T-helper 2 cell treated with Interferon-gamma antibody and Interleukin-4, amounts not matched to agents 5 μg/mL and 100 μg/mL, for 36 hours (primary cell): Measurements from ENCODE around the gene GJA3.
A peak's percentile ranks its signal among the peaks of the same experiment; 100 is the strongest.
"Not testable (repeated sequence)": the region's sequence is repeated elsewhere in the genome, so short reads cannot be mapped to it uniquely, and the experiment has no call there.

Source experiments
- DNase-seq: peaks from one replicate; pipeline ENCODE4 v3.0.0; 2021; ENCODE audit warnings: low spot score
- H3K27ac Mint-ChIP-seq: one replicate; pipeline ENCODE4 v1.8.0; 2021; ENCODE audit warnings: mild to moderate bottlenecking, mixed read lengths
- H3K27me3 Mint-ChIP-seq: one replicate; pipeline ENCODE4 v1.8.0; 2021; ENCODE audit warnings: low read depth, mixed read lengths
- H3K36me3 Mint-ChIP-seq: one replicate; pipeline ENCODE4 v1.8.0; 2021; ENCODE audit warnings: low read depth, mixed read lengths
- H3K4me1 Mint-ChIP-seq: one replicate; pipeline ENCODE4 v1.8.0; 2021; ENCODE audit warnings: low read depth, mixed read lengths
- H3K4me3 Mint-ChIP-seq: one replicate; pipeline ENCODE4 v1.8.0; 2022; ENCODE audit warnings: mild to moderate bottlenecking, moderate library complexity, mixed read lengths
- H3K9me3 Mint-ChIP-seq: one replicate; pipeline ENCODE4 v1.8.0; 2021; ENCODE audit warnings: mixed read lengths

GJA3 gene

DNA sequence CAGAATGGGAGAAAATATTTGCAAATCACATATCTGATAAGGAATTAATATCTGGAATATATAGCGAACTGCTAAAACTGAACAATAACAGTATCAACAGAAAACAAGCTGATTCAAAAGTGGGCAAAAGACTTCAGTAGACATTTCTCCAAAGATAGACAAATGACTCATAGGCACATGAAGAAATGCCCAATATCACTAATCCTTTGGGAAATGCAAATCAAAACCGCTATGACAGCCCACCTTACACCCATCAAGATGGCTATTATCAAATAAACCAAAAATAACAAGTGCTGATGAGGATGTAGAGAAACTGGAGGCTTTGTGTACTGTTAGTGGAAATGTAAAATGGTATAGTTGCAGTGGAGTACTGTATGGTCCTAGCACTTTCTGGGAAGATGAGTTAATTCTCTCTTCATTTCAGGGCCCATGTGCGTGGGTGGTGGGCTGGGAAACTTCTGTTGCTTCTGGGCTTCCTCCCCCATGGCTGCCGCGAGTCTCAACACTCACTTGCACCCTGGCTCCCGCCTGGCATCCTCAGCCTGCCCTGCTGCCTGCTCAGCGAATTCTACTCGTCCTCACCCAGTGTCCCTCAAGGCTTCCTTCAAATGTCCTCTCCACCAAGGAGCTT is 12.4 kb upstream of the GJA3 start:
- no peaks in the 10 kb centered on the region for H3K36me3 Mint-ChIP-seq
- no peak for DNase-seq
- no peak overlapping the region for H3K27ac Mint-ChIP-seq
- no peaks in the 10 kb centered on the region for H3K9me3 Mint-ChIP-seq
- H3K27me3 Mint-ChIP-seq, result peaks cover 60% of the 10 kb centered on the region
- no peak overlapping the region for H3K4me3 Mint-ChIP-seq
- H3K4me1 Mint-ChIP-seq, result peaks cover 10% of the 10 kb centered on the region

DNA sequence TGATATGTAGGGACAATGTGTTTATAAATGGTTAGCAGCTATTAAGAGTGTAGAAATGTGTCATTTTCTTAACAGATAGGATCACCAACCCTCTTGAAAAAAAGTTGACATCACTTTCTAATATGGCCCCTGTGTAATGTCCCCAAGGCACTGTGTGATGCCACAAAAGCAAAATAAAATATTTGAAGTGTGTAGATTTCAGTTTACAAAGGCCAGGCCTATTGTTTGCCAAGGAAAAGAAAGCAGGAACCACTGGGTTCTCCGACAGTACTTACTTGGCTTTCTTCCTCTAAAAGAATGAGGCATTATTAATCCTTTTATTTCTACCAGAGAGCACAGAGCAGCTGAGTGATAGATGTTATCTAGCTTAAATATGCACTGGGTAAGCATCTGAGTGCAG is 10.5 kb upstream of the GJA3 start:
- Mint-ChIP-seq H3K27me3 (peaks cover 66% of the 10 kb centered on the region), H3K4me3 (no peak overlapping the region), H3K4me1 (peaks cover 10% of the 10 kb centered on the region), H3K36me3 (no peaks in the 10 kb centered on the region), H3K27ac (no peak overlapping the region), H3K9me3 (no peaks in the 10 kb centered on the region)
- no peak for DNase-seq

DNA sequence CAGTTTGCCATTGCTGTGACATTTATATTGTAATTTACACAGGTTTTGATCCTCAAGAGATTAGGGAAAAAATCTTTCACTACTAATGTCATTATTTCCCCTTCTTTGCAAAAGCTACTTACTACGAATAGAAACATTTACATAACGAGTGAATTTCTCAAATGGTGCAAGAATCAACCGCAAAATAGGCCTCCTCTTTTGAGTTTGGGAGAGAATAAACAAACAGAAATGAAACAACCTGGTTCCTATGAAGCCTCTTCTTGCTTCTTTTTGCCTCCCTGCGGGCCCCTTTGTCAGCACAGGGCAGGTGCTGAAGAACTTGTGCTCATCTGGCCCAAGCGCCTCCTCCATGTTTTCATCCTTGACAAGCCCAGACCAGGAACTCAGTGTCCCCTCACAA is 10.1 kb upstream of the GJA3 start:
- Mint-ChIP-seq H3K4me1 (peaks cover 10% of the 10 kb centered on the region), H3K27me3 (peaks cover 65% of the 10 kb centered on the region)

DNA sequence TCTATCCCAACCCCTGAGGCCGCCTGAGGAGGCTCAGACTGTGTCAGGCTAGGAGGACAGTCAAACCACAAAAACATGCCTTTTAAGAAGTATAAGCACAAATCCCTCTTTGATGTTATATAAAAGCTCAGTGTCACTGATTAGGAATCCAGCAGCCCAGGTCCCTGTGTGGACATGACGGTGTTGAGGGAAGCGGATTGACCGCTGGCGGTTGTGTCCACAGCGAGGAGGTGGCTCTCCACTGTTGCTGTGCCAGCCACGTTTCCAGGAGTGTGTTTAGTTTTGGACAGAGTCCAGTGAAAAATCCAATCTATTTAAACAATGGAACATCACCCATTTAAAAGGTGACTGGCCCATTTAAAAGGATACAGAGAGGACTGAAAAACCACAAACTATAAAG is 7.5 kb upstream of the GJA3 start:
- no peaks in the 10 kb centered on the region for H3K9me3 Mint-ChIP-seq
- no peak overlapping the region for H3K4me3 Mint-ChIP-seq
- peaks cover 50% of the 10 kb centered on the region for H3K27me3 Mint-ChIP-seq
- no peak for DNase-seq
- no peaks in the 10 kb centered on the region for H3K36me3 Mint-ChIP-seq
- H3K4me1 Mint-ChIP-seq, result peaks cover 2% of the 10 kb centered on the region
- H3K27ac Mint-ChIP-seq, result no peak overlapping the region

More for the DNA sequence above, 10.1 kb upstream of the GJA3 start:
- Mint-ChIP-seq H3K36me3 (no peaks in the 10 kb centered on the region), H3K9me3 (no peaks in the 10 kb centered on the region), H3K27ac (no peak overlapping the region), H3K4me3 (no peak overlapping the region)
- no peak for DNase-seq

DNA sequence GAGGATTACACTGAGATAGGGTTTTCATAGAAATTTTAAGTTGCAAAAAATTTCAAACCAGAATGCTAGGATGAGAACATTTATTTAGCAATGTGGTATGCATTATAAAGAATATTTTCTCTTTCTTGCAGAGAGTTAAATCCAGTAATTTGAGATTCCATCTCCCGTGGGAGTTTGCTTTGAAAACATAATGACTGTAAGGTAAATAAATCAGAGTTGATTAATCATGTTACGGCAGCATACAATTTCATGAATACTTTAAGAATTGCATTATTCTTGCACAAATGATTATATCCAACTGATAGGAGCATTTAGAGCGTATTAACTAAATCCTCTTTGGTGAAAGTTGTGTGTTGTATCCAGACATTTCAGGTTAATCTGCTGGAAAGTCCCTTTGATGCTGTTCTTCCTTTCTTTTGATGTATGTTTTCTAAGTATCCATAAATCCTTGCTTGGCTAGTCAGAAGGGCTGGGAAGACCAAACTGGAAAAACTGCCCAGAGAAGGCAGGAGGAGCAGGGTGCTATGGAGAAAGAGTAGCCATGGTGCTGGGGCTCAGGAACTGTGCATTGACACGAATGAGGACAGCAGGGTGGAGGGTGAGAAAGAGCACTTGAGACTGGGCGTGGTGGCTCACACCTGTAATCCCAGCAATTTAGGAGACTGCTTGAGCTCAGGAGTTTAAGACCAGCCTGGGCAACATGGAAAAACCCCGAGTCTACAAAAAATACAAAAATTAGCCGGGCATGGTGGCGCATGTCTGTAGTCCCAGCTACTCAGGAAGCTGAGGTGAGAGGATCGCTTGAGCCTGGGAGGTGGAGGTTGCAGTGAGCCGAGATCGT is 4.8 kb upstream of the GJA3 start:
- Mint-ChIP-seq H3K4me1 (peaks cover 8% of the 10 kb centered on the region), H3K4me3 (no peak overlapping the region), H3K27ac (no peak overlapping the region), H3K36me3 (no peaks in the 10 kb centered on the region), H3K27me3 (peaks cover 57% of the 10 kb centered on the region), H3K9me3 (no peaks in the 10 kb centered on the region)
- DNase-seq, result no peak

DNA sequence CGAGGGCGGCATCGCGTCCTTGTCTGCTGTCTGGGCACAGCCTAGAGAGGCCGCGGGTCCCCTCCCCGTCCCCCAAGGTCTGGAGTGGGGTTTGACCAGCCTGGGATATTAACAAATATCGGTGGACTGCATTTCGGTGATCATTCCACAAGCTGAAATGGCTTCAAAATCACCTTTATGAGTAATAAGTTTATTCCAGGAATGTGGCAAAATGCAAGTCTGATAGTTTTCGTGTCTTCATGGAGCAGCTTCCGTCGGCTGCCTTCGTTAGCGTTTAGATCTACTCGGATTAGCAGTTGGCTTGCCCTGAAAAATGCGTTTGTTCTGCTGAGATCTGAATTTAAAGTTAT is 1.1 kb upstream of the GJA3 start:
- Mint-ChIP-seq H3K36me3 (peaks cover 2% of the 10 kb centered on the region), H3K9me3 (no peaks in the 10 kb centered on the region), H3K4me3 (peak overlapping the region; percentile 78), H3K27me3 (peaks cover 59% of the 10 kb centered on the region), H3K27ac (no peak overlapping the region), H3K4me1 (peaks cover 16% of the 10 kb centered on the region)
- DNase-seq, result no peak

DNA sequence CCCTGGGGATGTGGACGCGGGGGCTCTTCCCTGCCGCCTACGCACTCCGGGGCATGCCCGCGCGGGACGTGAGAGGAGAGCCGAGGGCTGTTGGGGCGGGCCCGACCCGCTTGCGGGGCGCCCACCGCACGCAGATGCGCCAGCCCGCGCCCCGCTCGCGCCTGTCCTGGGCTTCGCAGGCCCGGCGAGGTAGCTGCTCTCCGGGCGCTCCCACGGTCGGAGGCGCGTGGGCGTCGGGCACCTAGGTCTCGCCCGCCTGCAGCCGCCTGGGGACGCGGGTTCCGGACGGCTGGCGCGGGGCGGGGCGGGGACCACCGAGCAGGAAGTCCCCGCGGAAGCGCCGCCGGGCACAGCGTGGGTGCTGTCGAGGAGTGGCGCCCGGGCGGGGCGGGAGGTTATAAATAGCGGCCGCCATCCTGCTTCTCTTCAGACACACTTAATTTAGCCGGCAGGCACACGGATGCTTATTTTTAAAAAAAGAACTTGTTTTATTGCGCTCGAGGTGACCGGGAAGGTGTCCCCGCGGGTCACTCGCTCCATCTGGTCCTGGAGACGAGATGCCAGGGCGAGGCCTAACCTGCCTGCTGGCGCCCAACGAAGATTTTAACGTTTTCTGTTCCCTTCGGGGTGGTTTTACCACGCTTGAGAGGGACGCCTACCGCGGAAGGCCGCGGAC is 561 bp upstream of the GJA3 start:
- Mint-ChIP-seq H3K9me3 (no peaks in the 10 kb centered on the region), H3K27me3 (peaks cover 59% of the 10 kb centered on the region), H3K27ac (no peak overlapping the region), H3K4me3 (peak overlapping the region; percentile 78), H3K4me1 (peaks cover 16% of the 10 kb centered on the region), H3K36me3 (peaks cover 2% of the 10 kb centered on the region)
- DNase-seq, result peak; percentile 63

DNA sequence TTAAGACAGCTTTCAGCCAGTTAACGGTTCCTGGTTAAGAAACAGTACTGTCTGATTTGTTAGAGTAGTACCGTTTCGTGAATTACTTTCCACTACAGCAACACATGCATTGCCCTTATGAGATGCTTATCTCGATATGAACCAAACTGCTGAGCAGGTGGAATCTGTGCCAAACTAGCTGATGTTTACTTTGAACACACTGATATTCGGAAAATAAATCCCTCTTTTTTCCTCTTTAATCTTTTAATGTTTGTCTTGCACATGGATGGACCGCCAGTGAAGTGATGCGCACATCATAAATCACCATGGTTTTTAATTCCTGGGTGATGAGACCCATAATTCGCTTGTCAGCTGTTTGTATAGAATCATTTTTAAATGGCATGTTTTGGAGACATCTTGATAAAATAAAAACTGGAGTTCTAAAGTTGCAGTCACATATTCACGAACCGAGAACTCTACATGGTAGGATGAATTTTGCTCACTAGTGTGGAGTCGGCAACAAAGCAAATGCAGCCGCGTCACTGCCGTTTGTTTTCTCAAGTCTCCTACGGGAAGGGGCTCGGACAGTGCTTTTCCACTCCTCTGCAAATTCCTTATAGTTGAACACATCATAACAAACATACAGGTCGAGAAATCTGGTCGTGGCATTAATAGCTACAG is 1.1 kb downstream of the GJA3 start:
- DNase-seq, result no peak
- Mint-ChIP-seq H3K27me3 (peaks cover 57% of the 10 kb centered on the region), H3K4me1 (peaks cover 16% of the 10 kb centered on the region), H3K36me3 (peaks cover 2% of the 10 kb centered on the region), H3K9me3 (no peaks in the 10 kb centered on the region), H3K4me3 (peak overlapping the region; percentile 90), H3K27ac (peak overlapping the region; percentile 49)

DNA sequence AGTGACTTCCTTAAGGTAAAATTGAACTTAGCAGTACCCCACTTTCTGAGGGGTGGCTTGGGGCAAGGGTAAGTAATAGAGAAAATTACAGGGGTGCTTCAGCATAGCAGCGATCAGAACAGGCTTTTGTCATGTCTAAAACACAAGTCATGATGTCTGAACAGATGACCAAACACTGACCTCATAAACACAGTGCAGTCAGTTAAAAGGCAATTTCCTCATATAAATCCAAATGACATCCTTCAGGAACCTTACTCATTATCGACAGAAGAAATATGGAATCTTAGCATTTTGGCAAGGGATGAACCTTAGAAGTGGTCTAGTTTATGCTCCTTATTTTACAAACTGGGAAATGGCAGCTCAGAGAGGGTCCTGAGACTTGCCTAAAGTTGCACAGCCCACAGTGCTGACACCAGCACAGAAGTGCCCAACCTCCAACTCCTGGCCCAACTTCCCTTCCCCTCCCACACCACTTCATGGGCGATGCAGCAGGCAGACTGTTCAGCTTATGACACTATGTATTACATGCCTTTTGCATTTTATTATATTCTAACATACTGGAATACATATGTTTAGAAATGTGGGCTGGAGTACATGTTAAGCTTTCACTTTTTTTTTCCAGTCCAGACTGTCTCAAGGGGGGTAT is 3.6 kb downstream of the GJA3 start:
- Mint-ChIP-seq H3K4me1 (peaks cover 11% of the 10 kb centered on the region), H3K36me3 (peaks cover 2% of the 10 kb centered on the region), H3K27me3 (peaks cover 60% of the 10 kb centered on the region), H3K27ac (no peak overlapping the region), H3K4me3 (no peak overlapping the region), H3K9me3 (no peaks in the 10 kb centered on the region)
- no peak for DNase-seq

DNA sequence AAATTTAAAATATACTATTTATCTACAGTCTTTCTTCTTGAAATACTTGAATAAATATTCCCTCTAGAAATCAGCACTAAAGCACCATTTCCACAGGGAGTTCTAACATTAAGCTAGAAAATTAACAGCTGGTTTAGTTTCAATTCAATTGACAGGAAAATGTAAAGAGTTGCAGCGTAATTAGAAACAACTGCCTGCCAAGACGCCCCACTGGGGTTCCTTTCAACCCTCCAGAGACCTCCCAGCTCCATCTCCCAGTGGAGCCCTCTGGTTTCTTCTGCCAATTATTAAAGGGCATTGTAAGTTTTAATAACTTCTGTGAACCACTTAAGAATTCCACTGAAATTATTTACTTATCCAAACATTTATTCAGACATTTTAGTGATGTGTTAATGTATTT is 4.2 kb downstream of the GJA3 start:
- H3K27me3 Mint-ChIP-seq, result peaks cover 57% of the 10 kb centered on the region
- H3K4me1 Mint-ChIP-seq, result peaks cover 11% of the 10 kb centered on the region
- no peak overlapping the region for H3K27ac Mint-ChIP-seq
- H3K36me3 Mint-ChIP-seq, result peaks cover 2% of the 10 kb centered on the region
- H3K4me3 Mint-ChIP-seq, result no peak overlapping the region
- H3K9me3 Mint-ChIP-seq, result no peaks in the 10 kb centered on the region
- no peak for DNase-seq

DNA sequence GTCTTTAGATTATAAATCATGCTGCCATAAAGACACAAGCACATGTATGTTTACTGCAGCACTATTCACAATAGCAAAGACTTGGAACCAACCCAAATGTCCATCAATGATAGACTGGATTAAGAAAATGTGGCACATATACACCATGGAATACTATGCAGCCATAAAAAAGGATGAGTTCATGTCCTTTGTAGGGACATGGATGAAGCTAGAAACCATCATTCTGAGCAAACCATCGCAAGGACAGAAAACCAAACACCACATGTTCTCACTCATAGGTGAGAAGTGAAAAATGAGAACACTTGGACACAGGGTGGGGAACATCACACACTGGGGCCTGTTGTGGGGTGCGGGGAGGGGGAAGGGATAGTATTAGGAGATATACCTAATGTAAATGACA is 7.6 kb downstream of the GJA3 start:
- H3K9me3 Mint-ChIP-seq, H3K4me1 Mint-ChIP-seq: not testable (repeated sequence)
- peaks cover 59% of the 10 kb centered on the region for H3K27me3 Mint-ChIP-seq

DNA sequence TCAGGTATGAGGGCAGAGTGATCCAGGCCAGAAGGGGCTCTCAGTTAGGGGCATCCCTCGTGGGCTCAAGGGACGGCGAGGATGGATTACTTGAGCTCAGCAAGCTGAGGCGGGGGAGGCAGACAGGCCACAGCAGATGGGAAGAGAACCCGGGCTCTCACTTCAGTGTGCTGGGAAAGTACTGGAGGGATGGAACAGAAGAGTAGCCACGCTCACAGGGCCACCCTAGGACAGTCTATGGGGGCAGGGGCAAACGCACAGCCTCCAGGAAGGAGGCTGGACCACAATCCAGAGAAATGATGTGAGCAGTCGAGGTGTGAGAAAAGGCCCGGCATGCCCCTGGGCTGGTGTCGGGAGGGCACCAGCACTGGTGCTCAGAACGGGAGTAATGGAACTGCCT is 9.2 kb downstream of the GJA3 start:
- Mint-ChIP-seq H3K36me3 (no peaks in the 10 kb centered on the region), H3K9me3 (no peaks in the 10 kb centered on the region), H3K4me3 (no peak overlapping the region), H3K27ac (no peak overlapping the region), H3K27me3 (peaks cover 61% of the 10 kb centered on the region), H3K4me1 (no peaks in the 10 kb centered on the region)
- no peak for DNase-seq

More for the DNA sequence above, 7.6 kb downstream of the GJA3 start:
- H3K4me3 Mint-ChIP-seq, H3K27ac Mint-ChIP-seq, H3K36me3 Mint-ChIP-seq, DNase-seq: not testable (repeated sequence)

DNA sequence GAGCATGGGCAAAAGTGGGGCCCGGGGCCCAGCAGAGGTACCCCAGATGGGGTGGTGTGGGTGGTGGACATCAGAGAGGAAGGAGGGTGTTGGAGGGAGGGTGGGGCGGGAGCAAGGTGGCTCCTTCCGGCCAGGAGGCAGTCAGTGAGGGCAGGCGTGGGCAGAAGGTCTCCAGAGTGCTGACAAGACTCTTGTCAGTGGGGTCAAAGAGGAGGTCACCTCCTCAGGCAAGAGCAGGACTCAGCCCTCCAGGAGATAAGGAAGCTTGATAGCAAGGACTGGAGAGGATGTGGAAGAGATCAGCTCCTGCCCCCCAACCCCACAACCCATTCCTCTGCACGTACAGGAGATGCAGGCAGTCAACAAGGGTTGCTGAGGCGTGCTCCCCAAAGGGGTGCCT is 9.8 kb downstream of the GJA3 start:
- peaks cover 57% of the 10 kb centered on the region for H3K27me3 Mint-ChIP-seq
- H3K9me3 Mint-ChIP-seq, result no peaks in the 10 kb centered on the region
- no peak overlapping the region for H3K4me3 Mint-ChIP-seq
- no peak for DNase-seq
- no peaks in the 10 kb centered on the region for H3K4me1 Mint-ChIP-seq
- no peak overlapping the region for H3K27ac Mint-ChIP-seq
- no peaks in the 10 kb centered on the region for H3K36me3 Mint-ChIP-seq
